Large intestine (tissue), 3 donors: ENCODE data around the gene LAYN. TPM values are rescaled to one million over a fixed set of nuclear protein-coding genes. Genes with fewer than 3 reads are reported as not detected.
A peak's percentile ranks its signal among the peaks of the same experiment; 100 is the strongest.

ENCODE experiments used
- DNase-seq, 2 donors: peaks; one replicate each; pipeline versions ENCODE4 v3.0.0 to v3.0.0-alpha.2; 2013
- H3K27ac ChIP-seq: one replicate; pipeline ENCODE4 v1.5.1; 2013; ENCODE audit warnings: low read length
- H3K27me3 ChIP-seq: 2 replicates; pipeline ENCODE4 v1.6.1; 2013; ENCODE audit warnings: low read length; ENCODE audit not compliant: control insufficient read depth, insufficient read depth
- H3K36me3 ChIP-seq: 2 replicates; pipeline ENCODE4 v1.6.1; 2013; ENCODE audit warnings: low read length; ENCODE audit not compliant: control insufficient read depth, insufficient read depth
- H3K4me1 ChIP-seq: one replicate; pipeline ENCODE4 v1.6.1; 2013; ENCODE audit warnings: low read length; ENCODE audit not compliant: control insufficient read depth, insufficient read depth
- H3K4me3 ChIP-seq: one replicate; pipeline ENCODE4 v1.5.1; 2013; ENCODE audit warnings: low read length
- H3K9me3 ChIP-seq: one replicate; pipeline ENCODE4 v1.6.1; 2013; ENCODE audit warnings: mild to moderate bottlenecking, low read depth, low read length, moderate library complexity; ENCODE audit not compliant: control insufficient read depth
- WGBS: methylation state at CpG from one replicate; pipeline ENCODE4 v1.1.5; 2013; ENCODE audit warnings: low lambda C conversion rate; ENCODE audit not compliant: insufficient coverage; 5-methylcytosine and 5-hydroxymethylcytosine counted together
- polyA plus RNA-seq: library from polyadenylated mRNA; unstranded; fragments of 120-200 nt; gene quantifications from one replicate; pipeline ENCODE4 v1.2.1, GENCODE V29; 2013

LAYN gene
- polyA plus RNA-seq, 1 donor, result 5.4 TPM

GRCh38 chr11:111591187-111591960, 50.9 kb downstream of the LAYN start:
- Histone ChIP-seq H3K4me3 (no peak overlapping the region), H3K4me1 (peaks cover 8% of the 10 kb centered on the region), H3K27me3 (no peaks in the 10 kb centered on the region), H3K27ac (no peak overlapping the region), H3K36me3 (no peaks in the 10 kb centered on the region), H3K9me3 (no peaks in the 10 kb centered on the region)
- 100% methylated on average over 2 of the region's 4 CpGs for WGBS
- DNase-seq, result no peak

DNA sequence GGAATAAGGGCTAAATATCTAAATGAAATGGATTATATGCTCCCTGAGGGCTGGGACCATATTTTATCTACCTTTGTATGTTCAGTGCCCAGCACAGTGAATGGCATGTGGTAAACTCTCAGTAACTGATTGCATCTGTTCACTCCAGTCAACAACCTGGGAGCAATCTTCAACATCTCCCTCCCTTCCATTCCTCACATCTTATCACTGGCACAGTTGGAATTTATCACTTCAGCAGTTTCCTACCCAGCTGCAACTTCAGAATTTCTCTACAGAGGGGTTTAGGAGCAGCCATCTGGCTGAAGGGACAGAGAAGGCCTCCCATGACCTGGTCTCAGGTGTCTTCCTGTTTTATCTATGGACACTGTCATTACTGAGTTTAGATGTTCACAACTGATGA, 52.0 kb downstream of the LAYN start:
- H3K27me3 ChIP-seq, result no peaks in the 10 kb centered on the region
- no peak overlapping the region for H3K4me3 ChIP-seq
- no peak overlapping the region for H3K27ac ChIP-seq
- no peaks in the 10 kb centered on the region for H3K9me3 ChIP-seq
- no peak for DNase-seq
- no peaks in the 10 kb centered on the region for H3K36me3 ChIP-seq
- peaks cover 8% of the 10 kb centered on the region for H3K4me1 ChIP-seq

- H3K4me1 ChIP-seq, result peaks cover 5% of the 10 kb centered on the region
- H3K27me3 ChIP-seq, result no peaks in the 10 kb centered on the region
- no peak overlapping the region for H3K27ac ChIP-seq
- WGBS, result 100% methylated on average over 1 of the region's 1 CpG
- H3K4me3 ChIP-seq, result no peak overlapping the region
- H3K36me3 ChIP-seq, result no peaks in the 10 kb centered on the region
- H3K9me3 ChIP-seq, result no peaks in the 10 kb centered on the region
- DNase-seq, result no peak
These were observed 55.8 kb downstream of the LAYN start for GRCh38 chr11:111596319-111596718.

DNA sequence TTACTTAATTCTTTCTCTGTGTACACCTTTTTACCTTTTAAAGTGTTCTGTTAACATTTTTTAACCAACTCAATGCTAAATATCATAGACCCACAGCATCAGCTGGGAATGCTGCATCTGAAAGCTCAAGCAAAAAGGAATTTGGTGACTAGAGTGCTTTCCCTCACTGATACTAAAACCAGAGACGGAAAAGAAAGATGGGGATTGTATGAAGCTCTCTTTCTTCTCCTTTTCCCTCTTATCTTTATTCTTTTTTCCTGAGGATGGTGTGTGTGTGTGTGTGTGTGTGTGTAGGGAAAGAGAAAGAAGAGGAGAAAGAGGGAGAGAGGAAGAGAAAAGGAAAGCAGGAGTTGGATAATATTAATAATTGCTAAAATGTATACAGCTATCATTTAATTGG, 57.6 kb downstream of the LAYN start:
- Histone ChIP-seq H3K27me3 (no peaks in the 10 kb centered on the region), H3K4me3 (no peak overlapping the region), H3K27ac (no peak overlapping the region), H3K36me3 (no peaks in the 10 kb centered on the region), H3K9me3 (no peaks in the 10 kb centered on the region), H3K4me1 (no peaks in the 10 kb centered on the region)
- no CpG with 5 or more reads among the region's 1 CpG for WGBS
- no peak for DNase-seq

GRCh38 chr11:111598559-111598958, 58.0 kb downstream of the LAYN start:
- Histone ChIP-seq H3K36me3 (no peaks in the 10 kb centered on the region), H3K27ac (no peak overlapping the region), H3K9me3 (no peaks in the 10 kb centered on the region), H3K4me3 (no peak overlapping the region), H3K27me3 (no peaks in the 10 kb centered on the region), H3K4me1 (peaks cover 1% of the 10 kb centered on the region)
- WGBS, result 80% methylated on average over 2 of the region's 2 CpGs
- no peak for DNase-seq

DNA sequence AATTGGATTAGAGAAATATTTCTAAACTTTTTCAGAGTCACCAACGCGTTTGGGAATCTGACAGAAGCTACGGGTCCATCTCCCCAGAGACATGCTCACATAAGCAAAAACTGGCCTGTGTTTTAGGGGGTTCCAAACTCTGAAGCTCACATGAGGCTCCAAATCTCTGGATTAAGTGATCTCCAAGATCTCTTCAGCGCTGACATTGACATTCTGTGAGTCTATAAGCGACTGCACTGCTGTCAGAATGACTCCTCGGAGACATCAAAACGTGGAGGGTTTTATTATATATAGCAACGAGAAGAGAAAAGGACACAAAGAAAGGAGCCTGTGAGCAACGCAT, 61.1 kb downstream of the LAYN start:
- no peaks in the 10 kb centered on the region for H3K36me3 ChIP-seq
- WGBS, result no CpG with 5 or more reads among the region's 9 CpGs
- peak overlapping the region; percentile 34 for H3K4me3 ChIP-seq
- DNase-seq, result no peak
- H3K27ac ChIP-seq, result peak overlapping the region; percentile 35
- no peaks in the 10 kb centered on the region for H3K9me3 ChIP-seq
- no peaks in the 10 kb centered on the region for H3K27me3 ChIP-seq
- H3K4me1 ChIP-seq, result peaks cover 9% of the 10 kb centered on the region

DNA sequence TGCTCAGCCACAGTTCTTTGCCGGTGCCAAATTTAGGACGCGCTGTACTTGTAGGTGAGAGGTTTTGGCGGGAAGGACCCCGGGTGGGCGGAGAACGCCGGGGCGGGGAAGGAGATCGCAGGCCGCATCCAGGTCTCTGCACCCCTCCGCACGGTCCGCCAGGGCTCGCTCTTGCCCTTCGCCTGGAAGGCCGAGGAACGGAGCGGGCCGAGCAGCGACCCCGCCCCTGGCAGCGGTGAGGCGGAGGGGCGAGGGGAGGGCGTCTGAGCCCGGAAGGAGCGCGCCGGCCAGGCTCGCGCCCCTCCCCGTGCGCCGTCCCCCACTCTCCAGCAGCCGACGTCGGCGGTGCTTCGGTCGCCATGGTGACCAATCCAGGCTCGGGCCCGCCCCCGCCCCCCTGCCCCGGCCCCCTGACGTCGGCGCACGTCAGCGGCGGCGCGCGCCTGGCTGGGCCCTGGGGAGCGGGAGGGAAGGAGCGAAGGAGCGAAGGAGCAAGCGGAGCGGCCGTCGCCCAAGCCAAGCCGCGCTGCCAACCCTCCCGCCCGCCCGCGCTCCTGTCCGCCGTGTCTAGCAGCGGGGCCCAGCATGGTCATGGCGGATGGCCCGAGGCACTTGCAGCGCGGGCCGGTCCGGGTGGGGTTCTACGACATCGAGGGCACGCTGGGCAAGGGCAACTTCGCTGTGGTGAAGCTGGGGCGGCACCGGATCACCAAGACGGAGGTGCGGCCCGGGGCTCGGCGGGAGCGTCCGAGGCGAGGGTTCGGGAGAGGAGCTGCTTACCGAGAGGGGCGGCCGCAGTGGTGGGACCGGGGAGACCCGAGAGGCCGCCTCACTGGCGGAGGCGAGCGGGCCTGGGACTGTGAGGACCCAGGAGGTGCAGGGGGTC, 61.7 kb downstream of the LAYN start, which contains the start of gene SIK2:
SIK2 (plus strand) TSS at position 471 of the 886 bp plus-strand sequence; CDS start at position 586, 115 bp downstream.
- H3K9me3 ChIP-seq, result no peaks in the 10 kb centered on the region
- H3K27ac ChIP-seq, result peak within 1 kb of the TSS; percentile 96
- DNase-seq, result peak; percentile 97
- no peaks in the 10 kb centered on the region for H3K36me3 ChIP-seq
- no peaks in the 10 kb centered on the region for H3K27me3 ChIP-seq
- H3K4me1 ChIP-seq, result peaks cover 9% of the 10 kb centered on the region
- no CpG with 5 or more reads among the region's 100 CpGs for WGBS
- H3K4me3 ChIP-seq, result peak within 1 kb of the TSS; percentile 85

DNA sequence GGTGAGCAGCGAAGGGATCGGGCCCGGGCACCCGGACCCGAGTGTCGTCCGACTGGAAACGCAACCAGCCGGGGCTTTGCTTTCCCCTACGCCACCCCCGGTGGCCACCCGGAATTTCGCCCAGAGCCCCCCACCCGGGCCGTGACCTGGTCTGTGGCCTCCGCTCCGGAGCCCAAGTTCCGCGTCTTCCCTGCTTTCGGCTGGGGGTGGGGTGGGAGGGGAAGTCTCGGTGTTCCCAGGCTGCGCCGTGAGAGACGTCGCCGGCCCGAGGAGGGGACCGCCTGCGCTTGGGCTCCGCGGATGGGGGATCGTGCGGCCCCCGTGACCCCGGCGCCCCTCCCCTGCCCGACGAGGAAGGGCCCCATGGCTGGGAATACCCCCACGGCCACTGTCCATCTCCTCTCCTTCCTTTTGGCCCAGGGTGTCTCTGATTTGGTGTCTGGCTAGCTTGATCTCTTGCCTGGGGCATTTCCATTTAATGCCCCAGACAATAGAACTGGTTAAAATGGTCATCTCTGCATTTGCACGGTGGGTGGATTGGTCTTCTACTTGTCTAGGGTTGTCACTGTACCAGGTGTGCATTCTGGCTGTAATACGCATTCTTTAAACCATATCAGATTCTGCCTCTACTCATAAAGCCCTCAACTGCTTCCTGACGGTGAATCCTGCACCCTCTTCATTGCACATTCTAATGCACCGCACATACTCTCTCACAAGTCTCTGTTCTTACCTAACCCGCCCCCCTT, 62.5 kb downstream of the LAYN start:
- Histone ChIP-seq H3K4me1 (peaks cover 9% of the 10 kb centered on the region), H3K4me3 (peak overlapping the region; percentile 85), H3K36me3 (no peaks in the 10 kb centered on the region), H3K27ac (peak overlapping the region; percentile 96), H3K27me3 (no peaks in the 10 kb centered on the region), H3K9me3 (no peaks in the 10 kb centered on the region)
- peak; percentile 33 to 58 for DNase-seq
- no CpG with 5 or more reads among the region's 44 CpGs for WGBS

GRCh38 chr11:111603611-111604130, 63.2 kb downstream of the LAYN start:
- peak overlapping the region; percentile 96 for H3K27ac ChIP-seq
- H3K36me3 ChIP-seq, result no peaks in the 10 kb centered on the region
- WGBS, result no CpG with 5 or more reads among the region's 7 CpGs
- H3K4me3 ChIP-seq, result peak overlapping the region; percentile 85
- no peak for DNase-seq
- no peaks in the 10 kb centered on the region for H3K9me3 ChIP-seq
- no peaks in the 10 kb centered on the region for H3K27me3 ChIP-seq
- peaks cover 9% of the 10 kb centered on the region for H3K4me1 ChIP-seq

- no peak overlapping the region for H3K4me3 ChIP-seq
- peak in 1 of 2 donors; percentile 51 for DNase-seq
- H3K36me3 ChIP-seq, result no peaks in the 10 kb centered on the region
- no peaks in the 10 kb centered on the region for H3K9me3 ChIP-seq
- WGBS, result no CpG with 5 or more reads among the region's 9 CpGs
- H3K27ac ChIP-seq, result no peak overlapping the region
- no peaks in the 10 kb centered on the region for H3K27me3 ChIP-seq
- H3K4me1 ChIP-seq, result peaks cover 9% of the 10 kb centered on the region
These were observed 64.0 kb downstream of the LAYN start for GRCh38 chr11:111604392-111605009.
